Epithelial cell of proximal tubule (primary cell): Measurements from ENCODE around the gene ANKRD42. TPM values are rescaled to one million over a fixed set of nuclear protein-coding genes. Genes with fewer than 3 reads are reported as not detected.

Source experiments
- DNase-seq: peaks from one replicate; pipeline ENCODE4 v3.0.0-alpha.2; 2011; ENCODE audit warnings: low read depth
- H3K4me3 ChIP-seq: 2 replicates; pipeline ENCODE4 v1.5.1; 2011; ENCODE audit warnings: low read depth, mild to moderate bottlenecking, low read length
- CTCF ChIP-seq: conservative IDR thresholded peaks from 2 replicates; pipeline ENCODE4 v1.5.1; 2012; ENCODE audit warnings: low read depth, mild to moderate bottlenecking, low read length
- total RNA-seq: library from RNA; depleted of rRNA; stranded (reverse); fragments of >200 nt; gene quantifications from 2 replicates; pipeline ENCODE4 v1.2.3, GENCODE V29; 2015

The ANKRD42 gene
- 5.3 and 7.0 TPM in 2 replicates for total RNA-seq

GRCh38 chr11:83193315-83194280 lies at the start of gene ANKRD42:
TSS of gene ANKRD42 (plus strand) at chr11:83193712. CDS start at chr11:83194671, 959 bp downstream.
- peak; percentile 69 for DNase-seq
- H3K4me3 ChIP-seq: peak within 1 kb of the TSS; percentile 78
- no peak for TF ChIP-seq CTCF

GRCh38 chr11:83147895-83148294 lies 45.6 kb upstream of the ANKRD42 start:
- no peak overlapping the region for H3K4me3 ChIP-seq
- no peak for DNase-seq
- no peak for TF ChIP-seq CTCF

- no peak for DNase-seq
- no peak overlapping the region for H3K4me3 ChIP-seq
- TF ChIP-seq CTCF: no peak
Observed at GRCh38 chr11:83150450-83150849, 43.1 kb upstream of the ANKRD42 start.

GRCh38 chr11:83151274-83151977 lies 42.1 kb upstream of the ANKRD42 start:
- no peak for TF ChIP-seq CTCF
- no peak overlapping the region for H3K4me3 ChIP-seq
- DNase-seq: no peak

GRCh38 chr11:83152264-83152663 lies 41.2 kb upstream of the ANKRD42 start:
- H3K4me3 ChIP-seq: no peak overlapping the region
- TF ChIP-seq CTCF: no peak
- no peak for DNase-seq

- TF ChIP-seq CTCF: no peak
- DNase-seq: no peak
- no peak overlapping the region for H3K4me3 ChIP-seq
Observed at GRCh38 chr11:83153764-83154163, 39.7 kb upstream of the ANKRD42 start.
